GM20431 (cell line): ENCODE results near the gene RNF217.
"Not testable (repeated sequence)": the region's sequence is repeated elsewhere in the genome, so short reads cannot be mapped to it uniquely, and the experiment has no call there.

Experiments
- in situ Hi-C: fragments of 300-500 bp; cut with MseI, MboI; formaldehyde crosslinking; loops from one replicate; pipeline ENCODE4 v1.15.0; 2020; ENCODE audit warnings: low sequenced_read_pairs; ENCODE audit not compliant: unreplicated experiment

Gene RNF217

GRCh38 chr6:124961464-124961776 lies 817 bp upstream of the RNF217 start:
- in situ Hi-C loops = no loop called here

GRCh38 chr6:124962639-124963415 lies 590 bp downstream of the RNF217 start:
- in situ Hi-C loops = no loop called here

GRCh38 chr6:124963416-124963785 lies 1.2 kb downstream of the RNF217 start:
- in situ Hi-C loops = no loop called here

- in situ Hi-C loops = no loop called here
Measured at GRCh38 chr6:124963831-124964763, 1.9 kb downstream of the RNF217 start.

- in situ Hi-C loops = no loop called here
Measured at GRCh38 chr6:124964764-124965105, 2.5 kb downstream of the RNF217 start.

GRCh38 chr6:124965424-124965850 lies 3.2 kb downstream of the RNF217 start:
- in situ Hi-C loops = not testable (repeated sequence)

GRCh38 chr6:124967444-124967843 lies 5.2 kb downstream of the RNF217 start:
- in situ Hi-C loops = no loop called here

GRCh38 chr6:124968401-124968800 lies 6.2 kb downstream of the RNF217 start:
- in situ Hi-C loops = no loop called here

GRCh38 chr6:124970243-124970642 lies 8.0 kb downstream of the RNF217 start:
- in situ Hi-C loops = no loop called here

- in situ Hi-C loops = no loop called here
Measured at GRCh38 chr6:124970763-124971162, 8.5 kb downstream of the RNF217 start.

GRCh38 chr6:124973780-124974179 lies 11.5 kb downstream of the RNF217 start:
- in situ Hi-C loops = no loop called here

- in situ Hi-C loops = no loop called here
Measured at GRCh38 chr6:124974771-124975377, 12.6 kb downstream of the RNF217 start.

GRCh38 chr6:124977067-124977908 lies 15.1 kb downstream of the RNF217 start:
- in situ Hi-C loops = no loop called here

- in situ Hi-C loops = no loop called here
Measured at GRCh38 chr6:124978451-124979293, 16.4 kb downstream of the RNF217 start.

- in situ Hi-C loops = no loop called here
Measured at GRCh38 chr6:124979294-124979678, 17.0 kb downstream of the RNF217 start.

- in situ Hi-C loops = no loop called here
Measured at GRCh38 chr6:124982669-124983068, 20.4 kb downstream of the RNF217 start.

GRCh38 chr6:124983383-124984083 lies 21.3 kb downstream of the RNF217 start:
- in situ Hi-C loops = no loop called here

- in situ Hi-C loops = no loop called here
Measured at GRCh38 chr6:124984668-124985338, 22.6 kb downstream of the RNF217 start.
